C4-2B (cell line): ENCODE measurements around the gene CERKL.

Source experiments
- H3K27ac ChIP-seq: fragments of 450-650 bp; 2 replicates; pipeline ENCODE4 v1.5.1; 2017
- CTCF ChIP-seq: fragments of 450-650 bp; conservative IDR thresholded peaks from 2 replicates; pipeline ENCODE4 v1.5.1; 2017; ENCODE audit warnings: mild to moderate bottlenecking
- ZFX ChIP-seq: fragments of 450-650 bp; IDR thresholded peaks from 2 replicates; pipeline ENCODE4 v1.6.1; 2017

Gene CERKL

GRCh38 chr2:181674461-181674860, 17.6 kb upstream of the CERKL start:
- H3K27ac ChIP-seq = no peak overlapping the region
- TF ChIP-seq ZFX (no peak), CTCF (no peak)

GRCh38 chr2:181673173-181673572, 16.3 kb upstream of the CERKL start:
- TF ChIP-seq ZFX = no peak
- TF ChIP-seq CTCF = no peak
- H3K27ac ChIP-seq = no peak overlapping the region

- no peak for TF ChIP-seq ZFX
- no peak for TF ChIP-seq CTCF
- no peak overlapping the region for H3K27ac ChIP-seq
These were observed 15.5 kb upstream of the CERKL start for GRCh38 chr2:181672255-181673008.

GRCh38 chr2:181670632-181671031, 13.7 kb upstream of the CERKL start:
- H3K27ac ChIP-seq = no peak overlapping the region
- no peak for TF ChIP-seq ZFX

- no peak overlapping the region for H3K27ac ChIP-seq
- TF ChIP-seq ZFX = no peak
- no peak for TF ChIP-seq CTCF
These were observed 10.3 kb upstream of the CERKL start for GRCh38 chr2:181667234-181667633.

GRCh38 chr2:181662287-181662686, 5.4 kb upstream of the CERKL start:
- no peak overlapping the region for H3K27ac ChIP-seq
- no peak for TF ChIP-seq ZFX
- TF ChIP-seq CTCF = no peak

- H3K27ac ChIP-seq = no peak overlapping the region
- TF ChIP-seq ZFX (no peak), CTCF (0 out of 2 replicates have a peak, but pooled peaks have one; percentile 11)
These were observed 3.3 kb upstream of the CERKL start for GRCh38 chr2:181660181-181660580.

GRCh38 chr2:181658444-181658843, 1.5 kb upstream of the CERKL start:
- H3K27ac ChIP-seq = no peak overlapping the region
- TF ChIP-seq ZFX (no peak), CTCF (no peak)
